ENCODE data around the gene ABCA1.

The ABCA1 gene

DNA sequence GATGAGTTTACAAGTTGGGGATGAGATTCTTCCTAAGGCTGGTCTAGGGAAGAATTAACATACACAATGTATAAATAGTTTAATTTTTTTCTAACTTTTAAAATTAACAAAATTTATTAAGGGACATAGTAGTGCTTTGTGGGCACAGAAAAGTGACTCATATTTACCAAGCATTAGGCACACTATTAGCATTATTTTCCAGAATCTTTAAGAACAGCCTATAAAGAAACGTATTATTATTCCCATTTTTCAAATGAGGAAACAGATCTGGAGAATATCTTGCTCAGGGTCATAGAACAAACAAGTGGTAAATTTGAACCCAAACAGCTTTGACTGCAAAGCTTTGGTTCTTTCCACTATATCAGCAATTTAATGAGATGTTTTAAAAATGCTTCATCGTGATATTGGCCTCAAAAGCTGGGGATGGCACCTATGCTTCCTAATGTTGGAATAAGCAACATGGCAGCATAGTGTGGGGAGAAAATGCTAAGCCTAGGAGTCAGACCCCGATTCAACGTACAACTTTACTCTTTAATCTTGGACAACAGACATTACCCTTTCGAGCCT, 55.9 kb downstream of the ABCA1 start:
- no peaks in the 10 kb centered on the region for H3K27me3 ChIP-seq (ENCODE audit: control insufficient read depth in 1 of 2, insufficient read depth in 2 of 2, low read length in 2 of 2)
- H3K9me3 ChIP-seq (ENCODE audit: control insufficient read depth in 2 of 2, low read length in 2 of 2) = no peaks in the 10 kb centered on the region
- H3K4me3 ChIP-seq (ENCODE audit: low read length in 2 of 2) = no peak overlapping the region
- no peak overlapping the region for H3K9ac ChIP-seq (ENCODE audit: low read length in 2 of 2)
- H3K27ac ChIP-seq (ENCODE audit: low read length) = no peak overlapping the region
- H3K4me1 ChIP-seq (ENCODE audit: control insufficient read depth, insufficient read depth, low read length) = peaks cover 46% of the 10 kb centered on the region
- H3K36me3 ChIP-seq (ENCODE audit: control insufficient read depth in 2 of 2, insufficient read depth in 2 of 2, low read length in 2 of 2) = peaks cover 3 to 7% of the 10 kb centered on the region in 2 donors

DNA sequence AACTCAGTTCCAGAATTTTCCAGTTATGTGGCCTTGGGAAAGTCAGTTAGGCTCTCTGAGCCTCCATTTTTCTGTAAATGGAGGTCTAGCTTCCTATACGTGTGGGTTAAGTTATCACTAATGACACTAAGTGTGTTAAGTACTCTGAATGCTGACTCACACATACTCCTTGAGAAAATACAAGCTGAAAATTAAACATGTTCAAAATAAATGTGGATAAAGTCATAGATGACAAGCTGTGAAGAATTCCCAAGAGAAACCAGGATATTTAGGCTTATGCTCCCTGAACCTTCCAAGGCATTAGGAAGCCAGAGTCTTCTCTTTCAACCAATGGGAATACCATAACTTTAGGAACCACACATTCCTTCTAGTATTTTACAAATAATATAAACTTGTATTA, 58.1 kb downstream of the ABCA1 start:
- Histone ChIP-seq H3K4me3 (ENCODE audit: low read length in 2 of 2) (no peak overlapping the region), H3K4me1 (ENCODE audit: control insufficient read depth, insufficient read depth, low read length) (peaks cover 47% of the 10 kb centered on the region), H3K9me3 (ENCODE audit: control insufficient read depth in 2 of 2, low read length in 2 of 2) (no peaks in the 10 kb centered on the region), H3K27ac (ENCODE audit: low read length) (peak overlapping the region; percentile 74), H3K9ac (ENCODE audit: low read length in 2 of 2) (no peak overlapping the region), H3K27me3 (ENCODE audit: control insufficient read depth in 1 of 2, insufficient read depth in 2 of 2, low read length in 2 of 2) (no peaks in the 10 kb centered on the region), H3K36me3 (ENCODE audit: control insufficient read depth in 2 of 2, insufficient read depth in 2 of 2, low read length in 2 of 2) (peaks cover 9 to 10% of the 10 kb centered on the region in 2 donors)

DNA sequence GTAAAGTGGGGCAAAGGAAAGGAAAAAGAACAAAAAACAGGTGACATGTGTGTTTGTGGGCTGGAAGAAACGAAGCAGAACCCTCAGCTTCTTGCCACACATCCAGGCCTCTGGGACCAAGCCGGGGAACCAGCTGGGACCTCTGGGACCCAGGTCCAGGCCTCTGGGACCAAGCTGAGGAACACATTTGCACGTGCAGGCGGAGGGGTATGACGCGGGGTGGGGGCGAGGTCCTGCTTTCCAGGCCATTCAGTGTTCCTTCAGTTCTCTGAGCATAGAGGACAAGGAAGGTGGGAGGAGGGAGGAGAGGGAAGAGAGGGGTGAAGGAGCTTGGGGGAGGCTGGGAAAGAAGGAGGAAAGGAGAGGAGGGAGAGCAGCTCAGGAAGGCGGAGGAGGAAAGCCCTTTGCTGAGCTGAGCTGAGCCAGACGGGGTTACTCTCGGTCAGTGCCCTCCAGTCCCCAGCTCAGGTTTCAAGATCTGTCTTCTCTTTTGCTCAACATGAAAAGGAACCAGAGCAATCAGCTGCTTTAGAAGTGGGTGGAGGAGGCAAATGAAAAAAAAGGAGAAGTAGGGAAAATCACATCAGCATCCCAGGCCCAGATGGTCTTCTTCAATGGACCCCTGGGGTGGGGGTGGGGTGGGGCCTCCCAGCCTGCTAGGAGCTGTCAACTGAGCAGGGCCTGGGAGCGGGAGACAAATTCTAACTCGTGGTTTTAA, 59.1 kb downstream of the ABCA1 start:
- Histone ChIP-seq H3K4me1 (ENCODE audit: control insufficient read depth, insufficient read depth, low read length) (peaks cover 54% of the 10 kb centered on the region), H3K27ac (ENCODE audit: low read length) (peak overlapping the region; percentile 74), H3K27me3 (ENCODE audit: control insufficient read depth in 1 of 2, insufficient read depth in 2 of 2, low read length in 2 of 2) (no peaks in the 10 kb centered on the region), H3K4me3 (ENCODE audit: low read length in 2 of 2) (no peak overlapping the region), H3K9me3 (ENCODE audit: control insufficient read depth in 2 of 2, low read length in 2 of 2) (no peaks in the 10 kb centered on the region), H3K36me3 (ENCODE audit: control insufficient read depth in 2 of 2, insufficient read depth in 2 of 2, low read length in 2 of 2) (peaks cover 9 to 10% of the 10 kb centered on the region in 2 donors), H3K9ac (ENCODE audit: low read length in 2 of 2) (peak overlapping the region in 1 of 2 donors; percentile 4)

DNA sequence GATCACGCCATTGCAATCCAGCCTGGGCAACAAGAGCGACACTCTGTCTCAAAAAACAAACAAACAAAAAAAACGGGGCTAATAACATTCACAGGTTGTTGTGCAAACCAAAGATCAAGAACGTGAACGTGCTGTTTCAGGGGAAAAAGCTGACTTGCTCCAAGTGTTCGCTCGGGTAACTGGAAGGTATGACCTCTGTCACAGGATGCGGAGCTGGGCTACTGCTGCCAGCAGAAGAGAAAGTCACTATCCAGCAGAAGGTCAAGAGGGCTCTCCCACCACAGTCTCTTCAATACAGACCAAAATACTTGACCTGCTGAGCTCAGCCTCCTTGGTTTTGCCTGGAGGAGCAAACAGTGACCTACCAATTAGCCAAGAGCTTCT, 59.7 kb downstream of the ABCA1 start:
- no peak overlapping the region for H3K4me3 ChIP-seq (ENCODE audit: low read length in 2 of 2)
- H3K27me3 ChIP-seq (ENCODE audit: control insufficient read depth in 1 of 2, insufficient read depth in 2 of 2, low read length in 2 of 2) = no peaks in the 10 kb centered on the region
- H3K27ac ChIP-seq (ENCODE audit: low read length) = peak overlapping the region; percentile 74
- H3K9me3 ChIP-seq (ENCODE audit: control insufficient read depth in 2 of 2, low read length in 2 of 2) = no peaks in the 10 kb centered on the region
- H3K4me1 ChIP-seq (ENCODE audit: control insufficient read depth, insufficient read depth, low read length) = peaks cover 54% of the 10 kb centered on the region
- H3K36me3 ChIP-seq (ENCODE audit: control insufficient read depth in 2 of 2, insufficient read depth in 2 of 2, low read length in 2 of 2) = peaks cover 9 to 10% of the 10 kb centered on the region in 2 donors
- peak overlapping the region in 1 of 2 donors; percentile 4 for H3K9ac ChIP-seq (ENCODE audit: low read length in 2 of 2)

DNA sequence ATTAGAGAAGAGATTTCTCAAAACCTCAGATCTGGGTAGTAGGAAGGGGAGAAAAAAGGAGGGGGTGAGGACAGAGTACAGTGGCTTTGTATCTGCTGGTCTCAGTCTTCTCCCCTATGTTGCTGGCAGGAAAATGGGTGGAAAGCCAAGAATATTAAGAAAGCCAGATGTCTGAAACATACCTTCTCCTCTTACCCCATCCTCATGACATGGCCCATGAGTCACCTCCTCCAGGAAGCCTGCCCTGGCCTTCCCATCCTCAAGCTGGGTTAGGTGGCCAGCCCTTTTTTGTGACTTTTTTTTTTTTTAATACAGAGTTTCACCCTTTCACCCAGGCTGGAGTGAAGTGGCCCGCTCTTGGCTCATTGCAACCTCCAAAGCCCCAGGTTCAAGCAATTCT, 61.8 kb downstream of the ABCA1 start:
- Histone ChIP-seq H3K36me3 (ENCODE audit: control insufficient read depth in 2 of 2, insufficient read depth in 2 of 2, low read length in 2 of 2) (peaks cover 10 to 12% of the 10 kb centered on the region in 2 donors), H3K9ac (ENCODE audit: low read length in 2 of 2) (no peak overlapping the region), H3K4me3 (ENCODE audit: low read length in 2 of 2) (no peak overlapping the region), H3K4me1 (ENCODE audit: control insufficient read depth, insufficient read depth, low read length) (peaks cover 46% of the 10 kb centered on the region), H3K9me3 (ENCODE audit: control insufficient read depth in 2 of 2, low read length in 2 of 2) (no peaks in the 10 kb centered on the region), H3K27ac (ENCODE audit: low read length) (no peak overlapping the region), H3K27me3 (ENCODE audit: control insufficient read depth in 1 of 2, insufficient read depth in 2 of 2, low read length in 2 of 2) (no peaks in the 10 kb centered on the region)

DNA sequence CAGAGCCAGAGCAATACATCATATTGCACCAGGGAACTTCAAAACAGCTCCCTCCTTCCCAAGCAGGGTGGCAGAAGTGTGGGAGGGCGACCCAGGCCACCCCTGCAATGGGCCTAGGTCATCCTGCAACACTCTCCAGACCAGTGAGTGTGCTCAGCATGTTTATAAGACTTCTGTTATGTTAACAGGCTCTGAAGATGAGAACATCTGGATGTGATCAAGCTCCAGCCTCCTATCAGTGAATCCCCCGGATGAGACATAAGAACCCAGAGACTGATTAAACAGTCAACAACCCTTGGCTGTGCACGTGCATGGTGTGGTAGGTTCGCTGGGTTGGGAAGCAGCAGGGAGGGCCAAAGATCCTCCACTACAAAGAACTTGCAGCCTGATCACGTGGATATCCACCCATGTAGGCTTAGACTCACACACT, 63.3 kb downstream of the ABCA1 start:
- peaks cover 10 to 13% of the 10 kb centered on the region in 2 donors for H3K36me3 ChIP-seq (ENCODE audit: control insufficient read depth in 2 of 2, insufficient read depth in 2 of 2, low read length in 2 of 2)
- H3K9ac ChIP-seq (ENCODE audit: low read length in 2 of 2) = no peak overlapping the region
- peak overlapping the region; percentile 49 for H3K27ac ChIP-seq (ENCODE audit: low read length)
- peaks cover 38% of the 10 kb centered on the region for H3K4me1 ChIP-seq (ENCODE audit: control insufficient read depth, insufficient read depth, low read length)
- no peaks in the 10 kb centered on the region for H3K9me3 ChIP-seq (ENCODE audit: control insufficient read depth in 2 of 2, low read length in 2 of 2)
- H3K27me3 ChIP-seq (ENCODE audit: control insufficient read depth in 1 of 2, insufficient read depth in 2 of 2, low read length in 2 of 2) = no peaks in the 10 kb centered on the region
- peak overlapping the region in 1 of 2 donors; percentile 10 for H3K4me3 ChIP-seq (ENCODE audit: low read length in 2 of 2)

DNA sequence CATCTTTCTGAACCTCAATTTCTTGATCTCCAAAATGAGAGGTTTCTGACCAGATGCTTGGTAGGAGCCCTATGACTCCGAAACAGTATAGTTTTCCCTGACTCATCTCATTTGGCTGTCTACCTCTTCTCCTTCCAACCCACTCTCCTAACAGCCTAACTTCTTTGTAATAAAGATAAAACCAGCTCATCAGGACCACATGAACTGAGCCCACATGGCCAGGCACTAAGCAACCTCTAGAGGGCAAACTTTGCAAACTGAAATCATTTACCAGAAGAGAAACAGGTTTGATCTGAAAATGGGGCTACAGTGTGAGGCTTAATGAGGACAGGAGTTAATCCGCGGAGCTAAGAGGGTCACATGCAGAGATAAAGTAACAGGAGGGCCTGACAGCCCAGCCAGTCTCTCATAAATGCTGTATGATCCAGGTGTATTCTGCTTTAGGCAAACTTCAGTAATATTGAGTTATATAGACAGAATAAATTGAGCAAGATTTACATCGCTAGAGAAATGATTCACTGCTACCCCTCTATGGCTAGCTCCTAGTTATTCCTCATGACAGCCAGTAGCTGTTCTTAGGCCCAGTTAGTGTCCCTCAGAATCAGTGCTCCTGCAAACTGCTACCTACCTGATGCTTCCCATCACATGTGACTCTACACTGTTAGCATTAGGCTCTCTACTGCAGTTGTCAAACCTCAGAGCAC, 64.6 kb downstream of the ABCA1 start:
- Histone ChIP-seq H3K36me3 (ENCODE audit: control insufficient read depth in 2 of 2, insufficient read depth in 2 of 2, low read length in 2 of 2) (peaks cover 17 to 21% of the 10 kb centered on the region in 2 donors), H3K27me3 (ENCODE audit: control insufficient read depth in 1 of 2, insufficient read depth in 2 of 2, low read length in 2 of 2) (no peaks in the 10 kb centered on the region), H3K27ac (ENCODE audit: low read length) (peak overlapping the region; percentile 49), H3K4me1 (ENCODE audit: control insufficient read depth, insufficient read depth, low read length) (peaks cover 30% of the 10 kb centered on the region), H3K4me3 (ENCODE audit: low read length in 2 of 2) (no peak overlapping the region), H3K9me3 (ENCODE audit: control insufficient read depth in 2 of 2, low read length in 2 of 2) (no peaks in the 10 kb centered on the region), H3K9ac (ENCODE audit: low read length in 2 of 2) (peak overlapping the region in 1 of 2 donors; percentile 6)

DNA sequence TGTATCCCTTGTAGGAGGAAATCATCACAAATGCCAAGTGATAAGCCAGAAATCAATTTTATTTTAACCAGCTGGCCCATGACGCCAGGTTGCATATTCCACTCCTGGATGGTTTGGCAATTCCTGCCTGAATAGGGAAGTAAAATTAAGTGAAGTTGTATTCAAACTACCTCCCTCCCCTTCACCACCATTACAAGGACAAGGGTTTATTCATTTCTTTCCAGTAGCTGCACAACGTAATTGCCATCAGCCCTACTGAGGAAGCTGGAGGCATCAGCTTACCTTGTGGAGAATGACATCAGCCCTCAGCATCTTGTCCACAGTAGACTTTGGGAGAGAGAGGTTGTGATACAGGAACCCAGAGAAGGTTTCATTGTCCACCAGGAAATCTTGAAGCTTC, 66.6 kb downstream of the ABCA1 start:
- Histone ChIP-seq H3K9me3 (ENCODE audit: control insufficient read depth in 2 of 2, low read length in 2 of 2) (no peaks in the 10 kb centered on the region), H3K27me3 (ENCODE audit: control insufficient read depth in 1 of 2, insufficient read depth in 2 of 2, low read length in 2 of 2) (no peaks in the 10 kb centered on the region), H3K27ac (ENCODE audit: low read length) (no peak overlapping the region), H3K9ac (ENCODE audit: low read length in 2 of 2) (no peak overlapping the region), H3K4me3 (ENCODE audit: low read length in 2 of 2) (no peak overlapping the region), H3K4me1 (ENCODE audit: control insufficient read depth, insufficient read depth, low read length) (peaks cover 32% of the 10 kb centered on the region), H3K36me3 (ENCODE audit: control insufficient read depth in 2 of 2, insufficient read depth in 2 of 2, low read length in 2 of 2) (peaks cover 16 to 17% of the 10 kb centered on the region in 2 donors)

DNA sequence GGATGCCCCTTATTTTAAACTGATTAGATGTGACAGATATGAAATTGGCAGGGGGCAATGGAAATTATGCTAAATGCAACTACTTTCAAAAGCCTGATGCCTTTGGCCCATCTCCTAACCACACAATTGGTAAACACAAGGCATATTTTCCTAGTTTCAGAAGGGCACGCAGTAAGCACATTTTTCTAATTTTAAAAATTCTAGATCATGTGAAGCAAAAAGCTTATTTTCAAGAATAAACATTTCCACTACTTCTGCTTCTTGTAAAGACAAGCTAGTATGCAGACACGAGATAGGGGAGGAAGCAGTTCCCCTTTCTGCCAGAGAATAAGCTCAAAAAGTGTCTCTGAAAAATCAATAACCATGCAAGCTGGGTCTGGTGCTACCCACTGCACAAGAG, 67.7 kb downstream of the ABCA1 start:
- no peaks in the 10 kb centered on the region for H3K9me3 ChIP-seq (ENCODE audit: control insufficient read depth in 2 of 2, low read length in 2 of 2)
- H3K4me1 ChIP-seq (ENCODE audit: control insufficient read depth, insufficient read depth, low read length) = peaks cover 31% of the 10 kb centered on the region
- H3K27me3 ChIP-seq (ENCODE audit: control insufficient read depth in 1 of 2, insufficient read depth in 2 of 2, low read length in 2 of 2) = no peaks in the 10 kb centered on the region
- H3K27ac ChIP-seq (ENCODE audit: low read length) = no peak overlapping the region
- peaks cover 21 to 23% of the 10 kb centered on the region in 2 donors for H3K36me3 ChIP-seq (ENCODE audit: control insufficient read depth in 2 of 2, insufficient read depth in 2 of 2, low read length in 2 of 2)
- H3K4me3 ChIP-seq (ENCODE audit: low read length in 2 of 2) = no peak overlapping the region
- H3K9ac ChIP-seq (ENCODE audit: low read length in 2 of 2) = no peak overlapping the region

DNA sequence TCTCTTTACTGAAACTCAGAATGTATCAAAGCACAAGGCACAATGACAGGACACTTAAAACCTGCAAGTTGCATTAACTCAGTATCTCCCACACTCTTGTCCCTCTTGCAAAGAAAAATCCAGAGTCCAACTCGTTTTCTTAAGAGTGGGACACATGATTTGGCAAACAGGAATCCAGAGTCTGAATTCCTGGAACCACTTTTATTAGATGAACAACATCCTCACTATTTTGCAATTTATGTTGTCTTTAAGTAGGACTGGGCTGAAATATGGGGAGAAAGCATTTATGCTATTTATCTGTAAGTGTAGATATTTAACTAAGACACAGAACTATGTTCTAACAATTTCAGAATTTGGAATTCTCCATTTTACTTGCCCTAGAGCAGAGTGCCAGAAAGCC, 69.1 kb downstream of the ABCA1 start:
- Histone ChIP-seq H3K9me3 (ENCODE audit: control insufficient read depth in 2 of 2, low read length in 2 of 2) (no peaks in the 10 kb centered on the region), H3K4me3 (ENCODE audit: low read length in 2 of 2) (no peak overlapping the region), H3K4me1 (ENCODE audit: control insufficient read depth, insufficient read depth, low read length) (peaks cover 18% of the 10 kb centered on the region), H3K36me3 (ENCODE audit: control insufficient read depth in 2 of 2, insufficient read depth in 2 of 2, low read length in 2 of 2) (peaks cover 21 to 29% of the 10 kb centered on the region in 2 donors), H3K27me3 (ENCODE audit: control insufficient read depth in 1 of 2, insufficient read depth in 2 of 2, low read length in 2 of 2) (no peaks in the 10 kb centered on the region), H3K27ac (ENCODE audit: low read length) (no peak overlapping the region), H3K9ac (ENCODE audit: low read length in 2 of 2) (no peak overlapping the region)
